ENCODE measurements around the gene CYRIA. TPM values are rescaled to one million over a fixed set of nuclear protein-coding genes. Genes with fewer than 3 reads are reported as not detected.

Gene CYRIA
- total RNA-seq, 3 donors from 2014 or later (not counting 1 experiment from before 2014, with no cell fraction given) = 37.4 to 54.8 (median 38.5) TPM

DNA sequence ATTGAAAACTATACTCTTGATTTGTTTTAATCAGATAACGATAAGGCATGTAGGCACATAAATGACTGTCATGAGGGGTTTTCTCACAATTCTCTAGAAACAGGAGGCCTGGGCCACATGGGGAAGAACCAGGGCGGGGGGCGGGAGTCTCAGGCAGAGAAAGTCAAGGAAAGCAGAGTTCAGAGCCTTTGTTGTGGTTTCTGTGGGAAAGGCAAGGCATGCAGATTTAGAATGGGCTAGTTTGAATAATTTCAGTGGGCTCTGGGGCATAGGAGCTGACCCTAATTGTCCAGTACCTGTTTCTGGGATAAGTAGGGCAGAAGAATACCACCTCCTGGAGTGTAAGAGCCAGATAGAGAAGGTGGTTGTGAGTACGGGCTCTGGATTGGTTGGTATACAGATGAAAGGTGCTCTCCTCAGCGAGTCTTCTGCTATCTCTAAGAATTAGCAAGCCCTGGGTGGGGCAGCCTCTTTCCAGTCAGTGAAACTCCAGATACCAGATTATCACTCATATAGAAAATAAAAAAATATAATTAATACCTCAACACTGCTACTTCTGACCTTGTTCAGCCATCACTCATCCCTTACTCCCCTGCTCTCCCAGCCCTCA lies 41.5 kb upstream of the CYRIA start:
- Histone ChIP-seq H3K27ac (ENCODE audit: low read length) (no peak overlapping the region), H3K27me3 (ENCODE audit: control insufficient read depth, insufficient read depth, low read length) (no peaks in the 10 kb centered on the region), H3K9me3 (ENCODE audit: control insufficient read depth, insufficient read depth, low read length) (no peaks in the 10 kb centered on the region), H3K36me3 (ENCODE audit: control insufficient read depth, insufficient read depth, low read length) (no peaks in the 10 kb centered on the region), H3K4me1 (ENCODE audit: control insufficient read depth, insufficient read depth, low read length) (no peaks in the 10 kb centered on the region), H3K4me3 (ENCODE audit: low read length) (no peak overlapping the region)
- intact Hi-C loops (cut with micrococcal nuclease) = no loop called here
- DNase-seq (no peak), ATAC-seq (no peak)
- WGBS (ENCODE audit: insufficient coverage) = 54% methylated on average over 4 of the region's 5 CpGs
- no peak for TF ChIP-seq CTCF (IDR thresholded peaks at IDR 0.05)
- no peaks in the 10 kb centered on the region for H3K9me3 Mint-ChIP-seq
- no peak overlapping the region for H3K27ac Mint-ChIP-seq
- H3K4me1 Mint-ChIP-seq = no peaks in the 10 kb centered on the region
- peaks cover 2 to 6% of the 10 kb centered on the region in 2 donors for H3K27me3 Mint-ChIP-seq (ENCODE audit: low read depth in 2 of 2)
- no peak overlapping the region for H3K4me3 Mint-ChIP-seq
- no peaks in the 10 kb centered on the region for H3K36me3 Mint-ChIP-seq

- 82% methylated on average over 10 of the region's 11 CpGs for WGBS (ENCODE audit: insufficient coverage)
- no peak overlapping the region for H3K27ac ChIP-seq (ENCODE audit: low read length)
- Mint-ChIP-seq H3K27ac (no peak overlapping the region), H3K27me3 (ENCODE audit: low read depth in 2 of 2) (peaks cover 15 to 45% of the 10 kb centered on the region in 2 donors), H3K4me1 (no peaks in the 10 kb centered on the region), H3K36me3 (no peaks in the 10 kb centered on the region), H3K9me3 (peaks cover 2% of the 10 kb centered on the region in 2 donors), H3K4me3 (no peak overlapping the region)
- no peaks in the 10 kb centered on the region for H3K27me3 ChIP-seq (ENCODE audit: control insufficient read depth, insufficient read depth, low read length)
- no peaks in the 10 kb centered on the region for H3K36me3 ChIP-seq (ENCODE audit: control insufficient read depth, insufficient read depth, low read length)
- no peaks in the 10 kb centered on the region for H3K4me1 ChIP-seq (ENCODE audit: control insufficient read depth, insufficient read depth, low read length)
- no peak for TF ChIP-seq CTCF (IDR thresholded peaks at IDR 0.05)
- H3K4me3 ChIP-seq (ENCODE audit: low read length) = no peak overlapping the region
- ATAC-seq (no peak), DNase-seq (no peak)
- H3K9me3 ChIP-seq (ENCODE audit: control insufficient read depth, insufficient read depth, low read length) = no peaks in the 10 kb centered on the region
- intact Hi-C loops (cut with micrococcal nuclease) = no loop called here
These were observed 35.1 kb upstream of the CYRIA start for GRCh38 chr2:16700551-16701259.

DNA sequence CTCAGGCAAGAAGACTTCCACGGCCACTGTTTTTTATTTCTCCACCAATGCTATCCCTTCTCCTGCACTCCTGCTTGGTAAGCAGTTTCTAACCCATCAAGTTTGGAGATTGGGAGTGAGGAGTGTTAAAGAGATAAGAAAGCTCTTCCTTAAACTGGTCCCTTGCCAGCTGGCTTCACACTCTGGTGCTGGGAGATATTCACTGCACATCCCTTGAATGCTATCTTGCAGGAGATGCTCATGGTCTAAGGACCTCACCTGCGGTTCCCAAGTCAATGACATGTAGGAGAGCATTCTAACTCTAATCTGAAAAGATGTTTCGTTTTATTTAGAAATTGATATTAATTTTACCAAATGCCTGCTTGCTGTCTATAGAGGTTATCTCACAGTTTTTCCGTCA lies 28.2 kb upstream of the CYRIA start:
- TF ChIP-seq CTCF (IDR thresholded peaks at IDR 0.05) = no peak
- 97% methylated on average over 3 of the region's 4 CpGs for WGBS (ENCODE audit: insufficient coverage)
- Histone ChIP-seq H3K27me3 (ENCODE audit: control insufficient read depth, insufficient read depth, low read length) (no peaks in the 10 kb centered on the region), H3K4me1 (ENCODE audit: control insufficient read depth, insufficient read depth, low read length) (no peaks in the 10 kb centered on the region), H3K4me3 (ENCODE audit: low read length) (no peak overlapping the region), H3K36me3 (ENCODE audit: control insufficient read depth, insufficient read depth, low read length) (no peaks in the 10 kb centered on the region), H3K27ac (ENCODE audit: low read length) (no peak overlapping the region), H3K9me3 (ENCODE audit: control insufficient read depth, insufficient read depth, low read length) (no peaks in the 10 kb centered on the region)
- Mint-ChIP-seq H3K27me3 (ENCODE audit: low read depth in 2 of 2) (peaks cover 8 to 43% of the 10 kb centered on the region in 2 donors), H3K9me3 (peaks cover 2% of the 10 kb centered on the region in 2 donors), H3K4me3 (no peak overlapping the region), H3K4me1 (no peaks in the 10 kb centered on the region), H3K27ac (no peak overlapping the region), H3K36me3 (no peaks in the 10 kb centered on the region)
- no peak for DNase-seq
- intact Hi-C loops (cut with micrococcal nuclease) = no loop called here
- ATAC-seq = no peak

Data from natural killer cell (primary cell).